Measurements from ENCODE around the gene HELZ2.

Gene HELZ2

GRCh38 chr20:63529180-63529860 is 44.7 kb downstream of the HELZ2 start:
- H3K27me3 ChIP-seq (replicated peaks): no peaks in the 10 kb centered on the region
- no peak overlapping the region for H3K4me3 ChIP-seq (ENCODE audit: low read depth, low read length)
- TF ChIP-seq CTCF (IDR thresholded peaks at IDR 0.05; ENCODE audit: low read depth, low read length, missing control alignments): no peak
- H3K27ac ChIP-seq: no peak overlapping the region
- no peaks in the 10 kb centered on the region for H3K36me3 ChIP-seq (replicated peaks)
- DNase-seq: no peak
- in situ Hi-C loops (cut with HindIII; ENCODE audit: low pct_ligation_motif_present, low sequenced_read_pairs): no loop called here

- H3K27me3 ChIP-seq (replicated peaks): no peaks in the 10 kb centered on the region
- in situ Hi-C loops (cut with HindIII; ENCODE audit: low pct_ligation_motif_present, low sequenced_read_pairs): no loop called here
- TF ChIP-seq CTCF (IDR thresholded peaks at IDR 0.05; ENCODE audit: low read depth, low read length, missing control alignments): no peak
- no peak overlapping the region for H3K4me3 ChIP-seq (ENCODE audit: low read depth, low read length)
- no peak overlapping the region for H3K27ac ChIP-seq
- peaks cover 11% of the 10 kb centered on the region for H3K36me3 ChIP-seq (replicated peaks)
- DNase-seq: no peak
These were observed 46.9 kb downstream of the HELZ2 start for GRCh38 chr20:63527184-63527583.

GRCh38 chr20:63525971-63526370 is 48.1 kb downstream of the HELZ2 start:
- no peaks in the 10 kb centered on the region for H3K27me3 ChIP-seq (replicated peaks)
- in situ Hi-C loops (cut with HindIII; ENCODE audit: low pct_ligation_motif_present, low sequenced_read_pairs): no loop called here
- no peak for DNase-seq
- H3K4me3 ChIP-seq (ENCODE audit: low read depth, low read length): no peak overlapping the region
- H3K27ac ChIP-seq: no peak overlapping the region
- H3K36me3 ChIP-seq (replicated peaks): peaks cover 12% of the 10 kb centered on the region
- no peak for TF ChIP-seq CTCF (IDR thresholded peaks at IDR 0.05; ENCODE audit: low read depth, low read length, missing control alignments)

GRCh38 chr20:63525185-63525584 is 48.9 kb downstream of the HELZ2 start:
- no peak for TF ChIP-seq CTCF (IDR thresholded peaks at IDR 0.05; ENCODE audit: low read depth, low read length, missing control alignments)
- H3K36me3 ChIP-seq (replicated peaks): peaks cover 12% of the 10 kb centered on the region
- H3K4me3 ChIP-seq (ENCODE audit: low read depth, low read length): no peak overlapping the region
- no peak for DNase-seq
- no peak overlapping the region for H3K27ac ChIP-seq
- no peaks in the 10 kb centered on the region for H3K27me3 ChIP-seq (replicated peaks)
- in situ Hi-C loops (cut with HindIII; ENCODE audit: low pct_ligation_motif_present, low sequenced_read_pairs): no loop called here
